ENCODE results near the gene PGAP6. TPM values are rescaled to one million over a fixed set of nuclear protein-coding genes. Genes with fewer than 3 reads are reported as not detected.

Gene PGAP6
- total RNA-seq, 2 experiments from 2014 or later: 30.6 to 31.5 TPM

- H3K9me3 Mint-ChIP-seq: no peaks in the 10 kb centered on the region
- ChIA-PET POLR2A (no interaction called here), CTCF (interaction anchor here (1.3 kb wide), 1 partner anchor 89 kb away, joined by 4 read pairs; no protein-coding TSS in a partner anchor)
- H3K36me3 Mint-ChIP-seq: no peaks in the 10 kb centered on the region
- H3K4me3 Mint-ChIP-seq: no peak overlapping the region
- H3K27ac Mint-ChIP-seq: no peak overlapping the region
- intact Hi-C loops (cut with micrococcal nuclease): no loop called here
- peaks cover 54% of the 10 kb centered on the region for H3K4me1 Mint-ChIP-seq (ENCODE audit: low read depth)
- H3K27me3 Mint-ChIP-seq: no peaks in the 10 kb centered on the region
- no peak for DNase-seq
These were observed 57.7 kb downstream of the PGAP6 start for GRCh38 chr16:324201-324450.

GRCh38 chr16:322476-323143, 59.2 kb downstream of the PGAP6 start:
- H3K27ac Mint-ChIP-seq: no peak overlapping the region
- DNase-seq: no peak
- intact Hi-C loops (cut with micrococcal nuclease): no loop called here
- H3K27me3 Mint-ChIP-seq: no peaks in the 10 kb centered on the region
- no peaks in the 10 kb centered on the region for H3K36me3 Mint-ChIP-seq
- H3K9me3 Mint-ChIP-seq: no peaks in the 10 kb centered on the region
- H3K4me1 Mint-ChIP-seq (ENCODE audit: low read depth): peaks cover 56% of the 10 kb centered on the region
- ChIA-PET POLR2A (no interaction called here), CTCF (no interaction called here)
- H3K4me3 Mint-ChIP-seq: no peak overlapping the region

GRCh38 chr16:321532-321931, 60.2 kb downstream of the PGAP6 start:
- no peak for DNase-seq
- Mint-ChIP-seq H3K4me3 (no peak overlapping the region), H3K36me3 (no peaks in the 10 kb centered on the region), H3K27ac (no peak overlapping the region), H3K4me1 (ENCODE audit: low read depth) (peaks cover 51% of the 10 kb centered on the region), H3K9me3 (no peaks in the 10 kb centered on the region), H3K27me3 (no peaks in the 10 kb centered on the region)
- intact Hi-C loops (cut with micrococcal nuclease): no loop called here
- ChIA-PET POLR2A (interaction anchor here (0.6 to 0.7 kb wide), 2 partner anchors 21 to 43 kb away, joined by 3 to 4 read pairs; no protein-coding TSS in a partner anchor), CTCF (no interaction called here)

Other genes with a start within 250 kb of the PGAP6 start
- 10 to 100 TPM; 36.6 to 42.9 TPM for gene NPRL3, start 243.3 kb downstream of the PGAP6 start, total RNA-seq
- gene HBZ, start 229.3 kb downstream of the PGAP6 start, total RNA-seq: not detected
- gene HBM, start 216.0 kb downstream of the PGAP6 start, total RNA-seq: not detected
- not detected for gene HBA2, start 209.1 kb downstream of the PGAP6 start, total RNA-seq
- not detected for gene HBA1, start 205.3 kb downstream of the PGAP6 start, total RNA-seq
- gene HBQ1, start 201.5 kb downstream of the PGAP6 start, total RNA-seq: not detected
- 10 to 100 TPM; 57.0 to 60.8 TPM for gene LUC7L, start 152.5 kb downstream of the PGAP6 start, total RNA-seq
- 10 to 100 TPM; 15.7 to 18.4 TPM for gene FAM234A, start 147.2 kb downstream of the PGAP6 start, total RNA-seq
- gene RGS11, start 106.0 kb downstream of the PGAP6 start, total RNA-seq: under 1 TPM in 1 of 2 experiments, not detected in 1; 0.14 TPM
- gene ARHGDIG, start 101.4 kb downstream of the PGAP6 start, total RNA-seq: not detected
- gene PDIA2, start 98.8 kb downstream of the PGAP6 start, total RNA-seq: not detected
- gene AXIN1, start 29.3 kb downstream of the PGAP6 start, total RNA-seq: 10 to 100 TPM; 18.6 to 20.5 TPM
- gene MRPL28, start 11.4 kb downstream of the PGAP6 start, total RNA-seq: 10 to 100 TPM; 76.8 to 77.3 TPM
- 10 to 100 TPM; 62.1 to 62.5 TPM for gene NME4, start 15.2 kb upstream of the PGAP6 start, total RNA-seq
- gene DECR2, start 19.9 kb upstream of the PGAP6 start, total RNA-seq: 1 to 10 TPM; 8.5 to 8.8 TPM
- 10 to 100 TPM; 14.8 to 18.4 TPM for gene RAB11FIP3, start 43.7 kb upstream of the PGAP6 start, total RNA-seq
- gene CAPN15, start 145.7 kb upstream of the PGAP6 start, total RNA-seq: 10 to 100 TPM; 69.7 to 76.2 TPM
- gene PRR35, start 178.4 kb upstream of the PGAP6 start, total RNA-seq: not detected
- under 1 TPM; 0.31 to 0.45 TPM for gene NHLRC4, start 185.0 kb upstream of the PGAP6 start, total RNA-seq
- gene PIGQ, start 188.0 kb upstream of the PGAP6 start, total RNA-seq: 10 to 100 TPM; 24.2 to 26.2 TPM
- 10 to 100 TPM; 10.1 to 10.6 TPM for gene RAB40C, start 208.1 kb upstream of the PGAP6 start, total RNA-seq
- gene WFIKKN1, start 249.0 kb upstream of the PGAP6 start, total RNA-seq: under 1 TPM; 0.05 to 0.07 TPM